HepG2 (cell line): ENCODE results near the gene EPX. TPM values are rescaled to one million over a fixed set of nuclear protein-coding genes. Genes with fewer than 3 reads are reported as not detected.
A peak's percentile ranks its signal among the peaks of the same experiment; 100 is the strongest.

Experiments
- ATAC-seq: fragments of 200-7000 bp; cut with Tn5 transposase; 3 replicates; pipeline ENCODE4 v1.9.1; 2020; ENCODE audit warnings: mild to moderate bottlenecking, moderate library complexity
- BruUV-seq: library from RNA; stranded (reverse); fragments of 400-500 nt; replicated peaks from 2 replicates; lab custom pipeline; 2021; lab: Mats Ljungman, UMichigan
- CTCF ChIA-PET: fragments of 300-600 bp; formaldehyde crosslinking; extraction: SDS; loops from one replicate; lab custom pipeline; 2021; ENCODE audit warnings: low total read pairs, inconsistent platforms, low intra/inter-chr PET ratio; lab: Yijun Ruan, JAX
- POLR2A ChIA-PET: fragments of 350-600 bp; sonication (Branson Sonifier 250); formaldehyde crosslinking; loops from one replicate; lab custom pipeline; 2020; ENCODE audit warnings: antibody characterized with exemption, inconsistent platforms; lab: Yijun Ruan, JAX
- DNase-seq: peaks from one replicate; pipeline ENCODE4 v3.0.0-alpha.2; 2015; ENCODE audit warnings: low spot score
- FAIRE-seq: peaks from 3 replicates; lab custom pipeline; 2011; peaks lifted over from hg19 to GRCh38; lab: Jason Lieb, UNC
- H2AFZ ChIP-seq: one replicate; pipeline ENCODE4 v1.6.1; 2011; ENCODE audit warnings: low read length, inconsistent platforms
- H3K27ac ChIP-seq: fragments of 300-600 bp; 3 replicates; pipeline ENCODE4 v1.8.0; 2011; ENCODE audit warnings: mixed run types, mild to moderate bottlenecking, mixed read lengths, low read length, inconsistent platforms; ENCODE audit not compliant: insufficient read depth; ENCODE audit errors: extremely low read length
- H3K27me3 ChIP-seq, 2 experiments: fragments of 200-600 bp in 1 of 2; 2 replicates in 1 of 2; 3 replicates in 1 of 2; pipeline versions ENCODE4 v1.6.0 to v1.8.0; 2011; ENCODE audit warnings: low read length in 2 of 2, mild to moderate bottlenecking in 2 of 2, moderate library complexity in 2 of 2, inconsistent platforms in 1 of 2; ENCODE audit not compliant: insufficient read depth in 2 of 2, control insufficient read depth in 1 of 2
- H3K36me3 ChIP-seq, 2 experiments: fragments of 200-600 bp in 1 of 2; replicated peaks in 1 of 2; 2 replicates in 1 of 2; 3 replicates in 1 of 2; pipeline versions ENCODE4 v1.5.1 to v1.8.0; 2011; ENCODE audit warnings: low read length in 2 of 2, inconsistent platforms in 1 of 2; ENCODE audit not compliant: insufficient read depth in 2 of 2, control insufficient read depth in 1 of 2
- H3K4me1 ChIP-seq: 2 replicates; pipeline ENCODE4 v1.5.1; 2012; ENCODE audit warnings: low read length, inconsistent platforms; ENCODE audit not compliant: insufficient read depth
- H3K4me2 ChIP-seq: 2 replicates; pipeline ENCODE4 v1.6.0; 2011; ENCODE audit warnings: low read depth, low read length, inconsistent platforms
- H3K4me3 ChIP-seq, 3 experiments: fragments of 200-600 bp in 1 of 3; sonication (generic), shearing (Covaris generic) in 1 of 3; replicated peaks in 1 of 3; 2 replicates each; pipeline ENCODE4 v1.5.1; 2011 to 2016; ENCODE audit warnings: low read length in 3 of 3, inconsistent platforms in 2 of 3, low read depth in 2 of 3, mild to moderate bottlenecking in 2 of 3, control low read depth in 1 of 3, mixed read lengths in 1 of 3; ENCODE audit not compliant: insufficient read depth in 1 of 3
- H3K79me2 ChIP-seq: one replicate; pipeline ENCODE4 v1.6.1; 2011; ENCODE audit warnings: low read length, inconsistent platforms; ENCODE audit not compliant: insufficient read depth
- H3K9ac ChIP-seq: 2 replicates; pipeline ENCODE4 v1.6.0; 2011; ENCODE audit warnings: mild to moderate bottlenecking, low read depth, low read length, inconsistent platforms; ENCODE audit not compliant: insufficient read depth
- H3K9me3 ChIP-seq: 2 replicates; pipeline ENCODE4 v1.5.1; 2012; ENCODE audit warnings: mild to moderate bottlenecking, low read length
- H4K20me1 ChIP-seq: 2 replicates; pipeline ENCODE4 v1.6.0; 2011; ENCODE audit warnings: inconsistent platforms, mild to moderate bottlenecking, low read length, moderate library complexity; ENCODE audit not compliant: insufficient read depth
- CCDC6 ChIP-seq: sonication (generic); formaldehyde crosslinking; IDR thresholded peaks from 2 replicates; pipeline ENCODE4 v1.8.1; 2022; ENCODE audit warnings: mild to moderate bottlenecking, missing genetic modification reagents, moderate library complexity
- FOXP1 ChIP-seq, 2 experiments: fragments of 450-650 bp in 1 of 2; IDR thresholded peaks; 2 replicates each; pipeline ENCODE4 v1.6.1; 2017 to 2018; ENCODE audit warnings: antibody characterized with exemption in 1 of 2
- HNRNPK ChIP-seq: fragments of 200-400 bp; formaldehyde crosslinking; IDR thresholded peaks from 2 replicates; pipeline ENCODE4 v1.6.1; 2018; ENCODE audit warnings: low read length, low read depth, moderate library complexity, mild to moderate bottlenecking; ENCODE audit not compliant: poor library complexity, severe bottlenecking
- MEIS2 ChIP-seq: sonication (generic); formaldehyde crosslinking; IDR thresholded peaks from 2 replicates; pipeline ENCODE4 v1.9.0; 2021; ENCODE audit warnings: mild to moderate bottlenecking, missing genetic modification reagents
- MNT ChIP-seq: fragments of 450-650 bp; IDR thresholded peaks from 2 replicates; pipeline ENCODE4 v1.6.1; 2016
- NFKB2 ChIP-seq: sonication (generic); formaldehyde crosslinking; IDR thresholded peaks from 2 replicates; pipeline ENCODE4 v1.4.0; 2020; ENCODE audit warnings: missing genetic modification reagents, borderline replicate concordance
- PCBP1 ChIP-seq: fragments of 200-400 bp; formaldehyde crosslinking; IDR thresholded peaks from 2 replicates; pipeline ENCODE4 v1.6.1; 2017; ENCODE audit warnings: mild to moderate bottlenecking, low read depth, low read length, borderline replicate concordance
- THAP11 ChIP-seq: IDR thresholded peaks from 2 replicates; pipeline ENCODE4 v1.6.1; 2016; ENCODE audit warnings: missing biosample characterization, missing genetic modification reagents
- ZMYM3 ChIP-seq: sonication (generic); formaldehyde crosslinking; IDR thresholded peaks from 2 replicates; pipeline ENCODE4 v1.5.1; 2020; ENCODE audit warnings: mild to moderate bottlenecking, missing genetic modification reagents
- ZNF160 ChIP-seq: sonication (generic); formaldehyde crosslinking; IDR thresholded peaks from 2 replicates; pipeline ENCODE4 v1.8.0; 2022; ENCODE audit warnings: mild to moderate bottlenecking, inconsistent platforms, missing genetic modification reagents
- ZNF225 ChIP-seq: sonication (generic); formaldehyde crosslinking; IDR thresholded peaks from 2 replicates; pipeline ENCODE4 v1.4.0; 2020; ENCODE audit warnings: mild to moderate bottlenecking, missing genetic modification reagents
- WGBS: methylation state at CpG from one replicate; pipeline ENCODE4 v1.1.6; 2017; ENCODE audit warnings: low lambda C conversion rate; 5-methylcytosine and 5-hydroxymethylcytosine counted together
- in situ Hi-C: cut with HindIII; loops from 2 replicates; pipeline ENCODE4 v1.10.0; 2017; ENCODE audit warnings: low pct_unique_long_range_greater_than_20kb; ENCODE audit not compliant: extremely low pct_ligation_motif_present
- intact Hi-C: fragments of 100-400 bp; cut with micrococcal nuclease; formaldehyde crosslinking; loops from one replicate; pipeline ENCODE4 v1.10.0; 2022; ENCODE audit not compliant: unreplicated experiment
- polyA plus RNA-seq, 8 experiments: library from polyadenylated mRNA; depleted of rRNA in 3 of 8; stranded (reverse) in 7 of 8; unstranded in 1 of 8; fragments of >200 nt; fragmentation: Illumina TruSeq in 4 of 8; extraction: Trizol in 4 of 8; gene quantifications; 2 replicates each; pipeline versions ENCODE4 v1.2.1 to v1.2.3, GENCODE V29; 2011 to 2016; ENCODE audit warnings: low read depth in 4 of 8, missing spikeins in 1 of 8, mixed read lengths in 1 of 8; ENCODE audit not compliant: insufficient read depth in 1 of 8
- total RNA-seq, 5 experiments: library from RNA; depleted of rRNA; stranded (reverse); fragments of >200 nt; fragmentation: Illumina TruSeq; extraction: Trizol; gene quantifications; 2 replicates each; pipeline ENCODE4 v1.2.3, GENCODE V29; 2016; ENCODE audit warnings: low read depth in 1 of 5
- TF ChIP-seq, protein P1 (sequence below): sonication (generic); formaldehyde crosslinking; IDR thresholded peaks from 2 replicates; pipeline ENCODE4 v1.4.0; 2020; ENCODE audit warnings: missing genetic modification reagents

The EPX gene
- total and polyA plus RNA-seq, 2 of the 13 experiments (the other 11 are each of a cell fraction or from before 2014, with no cell fraction given), result not detected

DNA sequence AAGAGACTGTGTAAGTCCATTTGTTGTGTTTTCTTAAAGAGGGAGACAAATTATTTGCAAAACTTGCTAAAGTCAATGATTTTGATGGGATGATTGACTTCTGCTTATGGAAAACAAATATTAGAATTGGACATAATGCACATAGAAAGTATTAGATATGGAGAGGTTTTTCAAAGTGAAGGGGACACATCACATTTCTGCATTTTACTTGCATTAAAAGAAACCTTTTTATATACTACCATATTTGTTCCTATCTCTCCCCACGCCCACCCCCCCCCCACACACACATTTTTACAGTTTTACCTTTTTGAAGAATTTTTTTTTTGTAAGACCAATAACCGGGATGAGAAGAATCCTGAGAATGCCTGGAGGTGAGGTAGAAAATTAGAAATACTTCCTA lies 34.3 kb upstream of the EPX start:
- FAIRE-seq, result no peak
- no peaks in the 10 kb centered on the region for H3K36me3 ChIP-seq
- no peaks in the 10 kb centered on the region for H3K9me3 ChIP-seq
- intact Hi-C loops, result no loop called here
- H3K9ac ChIP-seq, result no peak overlapping the region
- DNase-seq, result no peak
- peaks cover 11% of the 10 kb centered on the region; the same call in 1 of the 2 replicates for H3K4me1 ChIP-seq
- no TSS peak for BruUV-seq
- ChIA-PET POLR2A (no interaction called here), CTCF (no interaction called here)
- H2AFZ ChIP-seq, result no peak overlapping the region
- TF ChIP-seq PCBP1 (0 out of 2 replicates have a peak, but pooled peaks have one; percentile 73), MNT (no peak), HNRNPK (peak; percentile 89)
- H4K20me1 ChIP-seq, result no peaks in the 10 kb centered on the region
- ATAC-seq, result no peak
- 2% methylated on average over 2 of the region's 2 CpGs for WGBS
- in situ Hi-C loops, result no loop called here
- no peak overlapping the region for H3K4me3 ChIP-seq
- no peaks in the 10 kb centered on the region for H3K79me2 ChIP-seq
- peaks cover 10 to 50% of the 10 kb centered on the region in 2 experiments for H3K27me3 ChIP-seq
- no peak overlapping the region for H3K4me2 ChIP-seq
- H3K27ac ChIP-seq, result no peak overlapping the region

DNA sequence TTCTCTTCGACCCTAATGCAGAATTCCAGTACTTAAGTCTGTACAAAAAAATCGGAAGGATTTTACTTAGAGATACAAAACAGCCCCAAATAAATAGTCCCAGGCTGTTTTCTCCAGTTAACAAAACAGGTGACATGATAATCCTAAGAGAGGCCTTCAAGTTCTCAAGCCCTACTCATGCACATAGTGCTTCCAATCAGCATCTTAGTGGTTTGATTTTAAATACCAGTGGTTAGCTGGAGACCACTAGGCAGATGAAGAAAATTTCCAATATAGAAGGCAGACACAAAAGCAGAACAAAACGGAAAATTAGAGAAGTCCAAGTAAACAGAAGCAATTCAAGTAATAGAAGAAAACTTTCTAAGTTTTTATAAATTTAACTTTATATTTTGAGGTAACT lies 31.0 kb upstream of the EPX start:
- DNase-seq, result no peak
- H3K9ac ChIP-seq, result no peak overlapping the region
- in situ Hi-C loops, result no loop called here
- no peak overlapping the region for H3K4me2 ChIP-seq
- intact Hi-C loops, result no loop called here
- ChIA-PET POLR2A (no interaction called here), CTCF (no interaction called here)
- H3K9me3 ChIP-seq, result no peaks in the 10 kb centered on the region
- WGBS, result 0% methylated on average over 3 of the region's 3 CpGs
- H3K4me1 ChIP-seq, result peaks cover 11% of the 10 kb centered on the region; the same call in 1 of the 2 replicates
- ATAC-seq, result no peak
- no peaks in the 10 kb centered on the region for H3K79me2 ChIP-seq
- no peak for FAIRE-seq
- H4K20me1 ChIP-seq, result no peaks in the 10 kb centered on the region
- BruUV-seq, result no TSS peak
- H3K27ac ChIP-seq, result no peak overlapping the region
- TF ChIP-seq ZNF225 (CRISPR knock-in tag), result no peak
- TF ChIP-seq ZNF160 (CRISPR knock-in tag), result no peak
- no peak for TF ChIP-seq ZMYM3 (CRISPR knock-in tag)
- TF ChIP-seq THAP11 (CRISPR knock-in tag), result no peak
- TF ChIP-seq CCDC6 (CRISPR knock-in tag), result no peak
- TF ChIP-seq NFKB2 (CRISPR knock-in tag), result no peak
- TF ChIP-seq, protein P1, sequence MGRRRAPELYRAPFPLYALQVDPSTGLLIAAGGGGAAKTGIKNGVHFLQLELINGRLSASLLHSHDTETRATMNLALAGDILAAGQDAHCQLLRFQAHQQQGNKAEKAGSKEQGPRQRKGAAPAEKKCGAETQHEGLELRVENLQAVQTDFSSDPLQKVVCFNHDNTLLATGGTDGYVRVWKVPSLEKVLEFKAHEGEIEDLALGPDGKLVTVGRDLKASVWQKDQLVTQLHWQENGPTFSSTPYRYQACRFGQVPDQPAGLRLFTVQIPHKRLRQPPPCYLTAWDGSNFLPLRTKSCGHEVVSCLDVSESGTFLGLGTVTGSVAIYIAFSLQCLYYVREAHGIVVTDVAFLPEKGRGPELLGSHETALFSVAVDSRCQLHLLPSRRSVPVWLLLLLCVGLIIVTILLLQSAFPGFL (CRISPR knock-in tag), result no peak
- no peak for TF ChIP-seq FOXP1 (IDR thresholded peaks at IDR 0.05)
- TF ChIP-seq FOXP1 (CRISPR knock-in tag; IDR thresholded peaks at IDR 0.05), result no peak
- no peak for TF ChIP-seq MEIS2 (CRISPR knock-in tag)
- H3K36me3 ChIP-seq, result no peaks in the 10 kb centered on the region
- no peak overlapping the region for H2AFZ ChIP-seq
- H3K4me3 ChIP-seq, result no peak overlapping the region
- H3K27me3 ChIP-seq, result peaks cover 4 to 27% of the 10 kb centered on the region in 2 experiments; a peak in 4 of 5 replicates
